ENCODE results near the gene PIK3CD. TPM values are rescaled to one million over a fixed set of nuclear protein-coding genes. Genes with fewer than 3 reads are reported as not detected.
"Not testable (repeated sequence)": the region's sequence is repeated elsewhere in the genome, so short reads cannot be mapped to it uniquely, and the experiment has no call there.

The PIK3CD gene
- total and polyA plus RNA-seq, 9 donors = 1.4 to 3.5 (median 2.2) TPM

GRCh38 chr1:9701665-9702064 lies 50.1 kb downstream of the PIK3CD start:
- no peak for DNase-seq
- 100% methylated on average over 3 of the region's 4 CpGs for WGBS (ENCODE audit: insufficient coverage)
- no peak overlapping the region for H3K27ac ChIP-seq (ENCODE audit: low read length)
- no peaks in the 10 kb centered on the region for H3K4me1 ChIP-seq (ENCODE audit: control insufficient read depth, insufficient read depth, low read length)
- H3K27me3 ChIP-seq (ENCODE audit: control insufficient read depth, insufficient read depth, low read length) = peaks cover 2% of the 10 kb centered on the region
- H3K9me3 ChIP-seq (replicated peaks; ENCODE audit: control insufficient read depth, low read depth, low read length) = peaks cover 6% of the 10 kb centered on the region
- H3K4me3 ChIP-seq (ENCODE audit: low read length) = no peak overlapping the region
- no peaks in the 10 kb centered on the region for H3K36me3 ChIP-seq (ENCODE audit: control insufficient read depth, insufficient read depth, low read length)

GRCh38 chr1:9703165-9703509 lies 51.6 kb downstream of the PIK3CD start:
- no peak for DNase-seq
- peaks cover 6% of the 10 kb centered on the region for H3K9me3 ChIP-seq (replicated peaks; ENCODE audit: control insufficient read depth, low read depth, low read length)
- peaks cover 2% of the 10 kb centered on the region for H3K27me3 ChIP-seq (ENCODE audit: control insufficient read depth, insufficient read depth, low read length)
- H3K4me3 ChIP-seq (ENCODE audit: low read length) = no peak overlapping the region
- no peaks in the 10 kb centered on the region for H3K4me1 ChIP-seq (ENCODE audit: control insufficient read depth, insufficient read depth, low read length)
- WGBS (ENCODE audit: insufficient coverage) = no CpG with 5 or more reads among the region's 5 CpGs
- H3K36me3 ChIP-seq (ENCODE audit: control insufficient read depth, insufficient read depth, low read length) = no peaks in the 10 kb centered on the region
- no peak overlapping the region for H3K27ac ChIP-seq (ENCODE audit: low read length)

- H3K9me3 ChIP-seq (replicated peaks; ENCODE audit: control insufficient read depth, low read depth, low read length) = peaks cover 6% of the 10 kb centered on the region
- peaks cover 2% of the 10 kb centered on the region for H3K27me3 ChIP-seq (ENCODE audit: control insufficient read depth, insufficient read depth, low read length)
- H3K4me3 ChIP-seq (ENCODE audit: low read length) = no peak overlapping the region
- no peaks in the 10 kb centered on the region for H3K4me1 ChIP-seq (ENCODE audit: control insufficient read depth, insufficient read depth, low read length)
- WGBS (ENCODE audit: insufficient coverage) = 100% methylated on average over 1 of the region's 3 CpGs
- DNase-seq = no peak
- H3K27ac ChIP-seq (ENCODE audit: low read length) = no peak overlapping the region
- no peaks in the 10 kb centered on the region for H3K36me3 ChIP-seq (ENCODE audit: control insufficient read depth, insufficient read depth, low read length)
Observed at GRCh38 chr1:9703681-9704080, 52.1 kb downstream of the PIK3CD start.

- H3K4me1 ChIP-seq (ENCODE audit: control insufficient read depth, insufficient read depth, low read length) = no peaks in the 10 kb centered on the region
- no peaks in the 10 kb centered on the region for H3K36me3 ChIP-seq (ENCODE audit: control insufficient read depth, insufficient read depth, low read length)
- peaks cover 6% of the 10 kb centered on the region for H3K9me3 ChIP-seq (replicated peaks; ENCODE audit: control insufficient read depth, low read depth, low read length)
- no peak overlapping the region for H3K4me3 ChIP-seq (ENCODE audit: low read length)
- no CpG with 5 or more reads among the region's 8 CpGs for WGBS (ENCODE audit: insufficient coverage)
- H3K27ac ChIP-seq (ENCODE audit: low read length) = no peak overlapping the region
- DNase-seq = no peak
- H3K27me3 ChIP-seq (ENCODE audit: control insufficient read depth, insufficient read depth, low read length) = peaks cover 2% of the 10 kb centered on the region
Observed at GRCh38 chr1:9705337-9706093, 54.0 kb downstream of the PIK3CD start.

- Histone ChIP-seq H3K4me3 (ENCODE audit: low read length) (no peak overlapping the region), H3K9me3 (replicated peaks; ENCODE audit: control insufficient read depth, low read depth, low read length) (peaks cover 6% of the 10 kb centered on the region), H3K27ac (ENCODE audit: low read length) (no peak overlapping the region), H3K4me1 (ENCODE audit: control insufficient read depth, insufficient read depth, low read length) (no peaks in the 10 kb centered on the region), H3K36me3 (ENCODE audit: control insufficient read depth, insufficient read depth, low read length) (no peaks in the 10 kb centered on the region), H3K27me3 (ENCODE audit: control insufficient read depth, insufficient read depth, low read length) (peaks cover 2% of the 10 kb centered on the region)
- DNase-seq = no peak
- 100% methylated on average over 2 of the region's 4 CpGs for WGBS (ENCODE audit: insufficient coverage)
Observed at GRCh38 chr1:9706178-9706577, 54.6 kb downstream of the PIK3CD start.

- 83% methylated on average over 8 of the region's 8 CpGs for WGBS (ENCODE audit: insufficient coverage)
- no peak overlapping the region for H3K4me3 ChIP-seq (ENCODE audit: low read length)
- no peaks in the 10 kb centered on the region for H3K27me3 ChIP-seq (ENCODE audit: control insufficient read depth, insufficient read depth, low read length)
- no peak overlapping the region for H3K27ac ChIP-seq (ENCODE audit: low read length)
- H3K4me1 ChIP-seq (ENCODE audit: control insufficient read depth, insufficient read depth, low read length) = no peaks in the 10 kb centered on the region
- no peaks in the 10 kb centered on the region for H3K9me3 ChIP-seq (replicated peaks; ENCODE audit: control insufficient read depth, low read depth, low read length)
- no peaks in the 10 kb centered on the region for H3K36me3 ChIP-seq (ENCODE audit: control insufficient read depth, insufficient read depth, low read length)
- no peak for DNase-seq
Observed at GRCh38 chr1:9710037-9710436, 58.5 kb downstream of the PIK3CD start.

- H3K27ac ChIP-seq (ENCODE audit: low read length) = no peak overlapping the region
- no peaks in the 10 kb centered on the region for H3K4me1 ChIP-seq (ENCODE audit: control insufficient read depth, insufficient read depth, low read length)
- no peaks in the 10 kb centered on the region for H3K36me3 ChIP-seq (ENCODE audit: control insufficient read depth, insufficient read depth, low read length)
- H3K4me3 ChIP-seq (ENCODE audit: low read length) = no peak overlapping the region
- no CpG with 5 or more reads among the region's 9 CpGs for WGBS (ENCODE audit: insufficient coverage)
- no peaks in the 10 kb centered on the region for H3K9me3 ChIP-seq (replicated peaks; ENCODE audit: control insufficient read depth, low read depth, low read length)
- no peaks in the 10 kb centered on the region for H3K27me3 ChIP-seq (ENCODE audit: control insufficient read depth, insufficient read depth, low read length)
- DNase-seq = no peak
Observed at GRCh38 chr1:9711466-9712020, 60.0 kb downstream of the PIK3CD start.

- not testable (repeated sequence) for H3K27me3 ChIP-seq (ENCODE audit: control insufficient read depth, insufficient read depth, low read length); H3K4me1 ChIP-seq (ENCODE audit: control insufficient read depth, insufficient read depth, low read length); H3K9me3 ChIP-seq (replicated peaks; ENCODE audit: control insufficient read depth, low read depth, low read length); H3K4me3 ChIP-seq (ENCODE audit: low read length); H3K27ac ChIP-seq (ENCODE audit: low read length); H3K36me3 ChIP-seq (ENCODE audit: control insufficient read depth, insufficient read depth, low read length); DNase-seq
- 88% methylated on average over 5 of the region's 7 CpGs for WGBS (ENCODE audit: insufficient coverage)
Observed at GRCh38 chr1:9712767-9713166, 61.2 kb downstream of the PIK3CD start.

GRCh38 chr1:9714257-9714718 lies 62.8 kb downstream of the PIK3CD start:
- Histone ChIP-seq H3K36me3 (ENCODE audit: control insufficient read depth, insufficient read depth, low read length) (no peaks in the 10 kb centered on the region), H3K27me3 (ENCODE audit: control insufficient read depth, insufficient read depth, low read length) (no peaks in the 10 kb centered on the region), H3K4me3 (ENCODE audit: low read length) (no peak overlapping the region), H3K9me3 (replicated peaks; ENCODE audit: control insufficient read depth, low read depth, low read length) (no peaks in the 10 kb centered on the region), H3K4me1 (ENCODE audit: control insufficient read depth, insufficient read depth, low read length) (peaks cover 14% of the 10 kb centered on the region), H3K27ac (ENCODE audit: low read length) (no peak overlapping the region)
- 28% methylated on average over 6 of the region's 6 CpGs for WGBS (ENCODE audit: insufficient coverage)
- DNase-seq = no peak

- 80% methylated on average over 32 of the region's 40 CpGs for WGBS (ENCODE audit: insufficient coverage)
- H3K4me3 ChIP-seq (ENCODE audit: low read length) = no peak overlapping the region
- no peaks in the 10 kb centered on the region for H3K27me3 ChIP-seq (ENCODE audit: control insufficient read depth, insufficient read depth, low read length)
- H3K4me1 ChIP-seq (ENCODE audit: control insufficient read depth, insufficient read depth, low read length) = peaks cover 14% of the 10 kb centered on the region
- no peak for DNase-seq
- no peaks in the 10 kb centered on the region for H3K36me3 ChIP-seq (ENCODE audit: control insufficient read depth, insufficient read depth, low read length)
- H3K9me3 ChIP-seq (replicated peaks; ENCODE audit: control insufficient read depth, low read depth, low read length) = no peaks in the 10 kb centered on the region
- no peak overlapping the region for H3K27ac ChIP-seq (ENCODE audit: low read length)
Observed at GRCh38 chr1:9715536-9716226, 64.2 kb downstream of the PIK3CD start.

Measured in muscle of leg (tissue), 11 donors.